Urinary bladder (tissue), 4 donors: Measurements from ENCODE around the gene RCN1. TPM values are rescaled to one million over a fixed set of nuclear protein-coding genes. Genes with fewer than 3 reads are reported as not detected.
"Not testable (repeated sequence)": the region's sequence is repeated elsewhere in the genome, so short reads cannot be mapped to it uniquely, and the experiment has no call there.

Source experiments
- DNase-seq: peaks from one replicate; pipeline ENCODE4 v3.0.0-alpha.2; 2015; ENCODE audit errors: extremely low spot score
- H3K27ac ChIP-seq: one replicate; pipeline ENCODE4 v1.5.1; 2013; ENCODE audit warnings: low read depth, mild to moderate bottlenecking, moderate library complexity
- H3K36me3 ChIP-seq: one replicate; pipeline ENCODE4 v1.6.1; 2013; ENCODE audit warnings: mild to moderate bottlenecking, moderate library complexity; ENCODE audit not compliant: insufficient read depth
- H3K4me1 ChIP-seq: one replicate; pipeline ENCODE4 v1.6.1; 2013; ENCODE audit warnings: mild to moderate bottlenecking, moderate library complexity; ENCODE audit not compliant: insufficient read depth
- H3K4me3 ChIP-seq: one replicate; pipeline ENCODE4 v1.5.1; 2013; ENCODE audit warnings: low read depth, low read length
- WGBS: extraction: QIAGEN DNeasy Blood & Tissue Kit; methylation state at CpG from one replicate; pipeline ENCODE4 v1.1.7; 2013; 5-methylcytosine and 5-hydroxymethylcytosine counted together
- polyA plus RNA-seq: library from polyadenylated mRNA; stranded (reverse); fragments of 200-250 nt; gene quantifications from one replicate; pipeline ENCODE4 v1.2.3, GENCODE V29; 2013
- total RNA-seq: library from RNA; depleted of rRNA; stranded (reverse); fragments of >200 nt; gene quantifications from one replicate; pipeline ENCODE4 v1.2.3, GENCODE V29; 2014
- donor health status: healthy with polysubstance abuse.
- donor health status: healthy.

RCN1 gene
- total and polyA plus RNA-seq, 2 donors = 97.7 to 238 TPM

DNA sequence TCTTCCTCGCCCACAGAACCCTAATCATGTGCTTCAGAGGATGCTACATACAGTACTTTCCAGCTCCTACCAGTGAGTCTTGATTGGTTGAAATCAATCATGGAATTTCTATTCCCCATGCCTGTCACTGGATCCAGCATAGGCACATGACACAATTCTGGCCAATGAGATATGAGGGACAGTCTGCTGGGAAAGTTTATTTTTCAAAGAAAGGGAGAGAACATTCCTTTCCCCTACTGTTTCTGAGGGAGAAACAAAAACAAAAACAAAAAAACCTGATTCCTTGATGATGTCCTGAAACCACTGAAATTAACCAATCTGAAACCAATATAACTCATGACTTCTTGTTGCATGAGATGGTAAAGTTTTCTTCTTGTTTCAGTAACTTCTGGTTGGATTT is 3.3 kb upstream of the RCN1 start:
- H3K4me3 ChIP-seq = no peak overlapping the region
- no peak for DNase-seq
- H3K36me3 ChIP-seq = no peaks in the 10 kb centered on the region
- H3K4me1 ChIP-seq = peaks cover 2% of the 10 kb centered on the region
- 95% methylated on average over 1 of the region's 1 CpG for WGBS
- H3K27ac ChIP-seq = no peak overlapping the region

DNA sequence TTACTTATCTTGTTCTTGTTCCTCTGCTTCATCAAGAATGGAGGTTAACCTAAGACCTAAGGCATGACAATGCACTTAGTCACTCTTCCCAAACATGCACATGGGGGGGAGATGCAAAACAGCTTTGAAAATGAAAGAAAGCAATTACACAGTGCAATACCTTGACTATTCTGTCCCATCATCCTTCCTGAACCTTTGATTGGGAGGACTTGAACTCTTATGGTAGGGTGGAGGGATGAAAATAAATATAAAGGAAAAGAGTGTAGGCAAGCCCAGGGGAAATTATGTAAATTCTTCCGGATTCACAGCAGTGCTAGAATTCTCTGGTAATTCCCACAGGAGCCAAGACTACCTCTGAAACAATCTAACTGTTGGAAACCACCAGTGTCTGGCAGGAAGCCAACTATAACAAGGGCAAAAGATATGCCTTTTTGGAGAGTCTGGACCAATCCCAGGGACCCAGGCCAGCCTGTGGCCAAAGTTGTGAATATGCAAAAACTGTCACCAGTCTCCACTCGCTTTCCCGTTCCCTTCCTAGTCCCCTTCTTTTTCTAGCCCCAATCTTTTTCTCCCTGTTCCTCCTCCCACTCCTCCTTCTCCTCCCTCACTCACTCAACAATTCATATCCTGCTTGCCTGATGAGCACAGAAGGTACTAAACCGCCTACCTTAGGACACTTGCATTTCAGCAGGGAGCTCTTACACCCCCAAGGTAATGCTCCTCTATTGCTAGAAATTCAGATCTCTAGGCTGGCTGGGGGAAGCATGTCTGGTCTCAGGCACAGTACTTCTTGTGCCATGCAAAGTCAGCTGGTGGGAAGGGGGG is 2.5 kb upstream of the RCN1 start:
- WGBS = 30% methylated on average over 4 of the region's 4 CpGs
- DNase-seq = no peak
- Histone ChIP-seq H3K4me1 (peaks cover 3% of the 10 kb centered on the region), H3K4me3 (no peak overlapping the region), H3K27ac (no peak overlapping the region), H3K36me3 (no peaks in the 10 kb centered on the region)

DNA sequence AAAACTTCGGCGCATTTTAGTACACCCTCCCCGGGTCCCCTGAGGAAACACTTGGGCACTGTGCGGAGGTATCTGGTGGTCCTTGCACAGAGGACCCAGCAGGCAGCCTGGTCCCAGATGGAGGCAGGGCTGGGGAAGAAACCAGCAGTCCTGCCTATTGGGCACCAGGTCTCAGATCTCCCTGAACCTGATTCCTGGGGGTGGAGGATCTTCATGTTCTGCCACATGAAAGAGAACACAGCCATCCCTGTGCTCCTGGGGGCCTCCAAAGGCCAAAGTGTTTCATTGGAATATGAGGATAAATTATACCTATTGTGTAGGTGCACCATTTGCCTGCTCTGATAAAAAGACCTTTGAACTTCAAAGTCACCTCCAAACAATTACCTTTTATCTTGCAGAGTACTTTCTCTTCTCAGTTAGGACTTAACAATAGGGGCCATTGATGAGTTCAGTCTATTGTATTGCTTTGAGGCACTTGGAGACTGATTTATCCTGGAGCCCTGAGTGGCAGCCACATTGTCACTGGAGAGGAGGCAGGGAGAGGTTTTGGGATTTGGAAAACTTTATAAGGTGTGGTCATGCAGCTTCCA is 1.8 kb downstream of the RCN1 start:
- no peak for DNase-seq
- H3K4me3 ChIP-seq = peak overlapping the region; percentile 86
- 79% methylated on average over 4 of the region's 4 CpGs for WGBS
- no peak overlapping the region for H3K27ac ChIP-seq
- H3K4me1 ChIP-seq = peaks cover 3% of the 10 kb centered on the region
- H3K36me3 ChIP-seq = peaks cover 3% of the 10 kb centered on the region

DNA sequence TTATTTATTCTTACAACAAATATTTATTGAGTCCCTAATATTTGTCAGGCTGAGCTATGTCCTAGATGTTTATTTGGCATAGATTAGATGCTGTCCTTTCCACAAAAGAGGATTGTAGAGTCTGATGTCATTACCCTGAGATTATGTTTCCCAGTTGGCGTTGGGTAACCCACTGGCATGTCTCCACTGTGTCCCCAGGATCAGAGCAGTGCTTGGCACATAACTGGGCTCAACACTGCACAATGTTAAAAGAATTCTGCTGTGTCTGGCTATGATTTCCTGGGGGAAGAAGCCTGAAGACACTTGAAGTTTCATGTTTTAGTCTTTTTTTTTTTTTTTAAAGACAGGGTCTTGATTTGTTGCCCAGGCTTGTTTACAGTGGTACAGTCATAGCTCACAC is 4.0 kb downstream of the RCN1 start:
- DNase-seq = no peak
- Histone ChIP-seq H3K4me1 (peaks cover 3% of the 10 kb centered on the region), H3K4me3 (no peak overlapping the region), H3K27ac (no peak overlapping the region), H3K36me3 (peaks cover 3% of the 10 kb centered on the region)
- 49% methylated on average over 1 of the region's 1 CpG for WGBS

DNA sequence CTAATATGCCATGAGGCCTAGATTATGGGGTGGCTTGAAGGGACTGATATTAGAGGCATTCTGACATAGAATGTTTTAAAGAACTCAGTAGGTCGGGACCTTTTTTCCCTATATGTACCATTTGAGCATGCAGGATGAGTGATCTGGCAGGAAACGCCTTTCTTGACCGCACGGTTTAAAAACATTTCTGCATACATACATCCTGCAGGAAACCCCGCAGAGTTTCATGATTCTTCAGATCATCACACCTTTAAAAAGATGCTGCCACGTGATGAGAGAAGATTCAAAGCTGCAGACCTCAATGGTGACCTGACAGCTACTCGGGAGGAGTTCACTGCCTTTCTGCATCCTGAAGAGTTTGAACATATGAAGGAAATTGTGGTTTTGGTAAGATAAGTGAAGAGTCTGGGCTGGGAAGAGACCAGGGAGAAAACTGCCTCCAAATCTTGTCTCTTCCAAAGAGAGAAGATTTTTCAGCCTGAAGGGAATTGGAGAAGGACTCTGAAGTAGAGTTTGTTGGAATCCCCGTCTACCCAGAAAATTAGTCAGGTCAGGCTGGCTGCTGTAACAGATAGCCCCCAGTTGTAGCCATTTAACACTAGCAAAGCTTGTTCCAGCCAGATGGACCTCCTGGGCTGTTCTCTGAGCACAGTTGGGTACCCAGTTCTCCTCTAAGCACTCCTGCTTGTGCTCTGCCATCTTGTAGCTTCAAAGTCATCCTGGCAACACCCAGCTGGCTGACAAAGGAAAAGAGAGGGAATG is 7.4 kb downstream of the RCN1 start:
- no peak overlapping the region for H3K27ac ChIP-seq
- DNase-seq = no peak
- H3K4me3 ChIP-seq = no peak overlapping the region
- peaks cover 3% of the 10 kb centered on the region for H3K36me3 ChIP-seq
- 94% methylated on average over 8 of the region's 8 CpGs for WGBS
- no peaks in the 10 kb centered on the region for H3K4me1 ChIP-seq

DNA sequence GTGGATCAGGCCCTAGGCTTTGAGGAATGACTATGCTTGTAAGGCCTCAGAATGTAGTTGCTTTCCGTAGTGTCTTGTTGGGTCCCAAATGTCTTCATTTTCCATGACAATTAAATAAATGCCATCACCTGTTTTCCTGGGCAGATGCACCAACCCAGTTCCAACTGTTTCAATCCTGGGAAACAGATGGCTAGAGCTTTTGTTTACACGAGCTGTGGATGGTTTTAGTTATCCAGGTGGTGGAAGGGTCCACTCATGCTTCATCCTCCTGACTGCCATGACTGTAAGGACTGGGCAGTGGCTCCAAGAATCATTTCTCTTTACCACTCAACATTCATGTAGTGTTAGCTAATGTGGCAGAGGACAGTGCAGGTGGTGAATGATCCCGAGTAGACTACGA is 8.6 kb downstream of the RCN1 start:
- Histone ChIP-seq H3K4me3 (no peak overlapping the region), H3K4me1 (no peaks in the 10 kb centered on the region), H3K27ac (no peak overlapping the region), H3K36me3 (peaks cover 3% of the 10 kb centered on the region)
- WGBS = 88% methylated on average over 4 of the region's 4 CpGs
- DNase-seq = no peak

DNA sequence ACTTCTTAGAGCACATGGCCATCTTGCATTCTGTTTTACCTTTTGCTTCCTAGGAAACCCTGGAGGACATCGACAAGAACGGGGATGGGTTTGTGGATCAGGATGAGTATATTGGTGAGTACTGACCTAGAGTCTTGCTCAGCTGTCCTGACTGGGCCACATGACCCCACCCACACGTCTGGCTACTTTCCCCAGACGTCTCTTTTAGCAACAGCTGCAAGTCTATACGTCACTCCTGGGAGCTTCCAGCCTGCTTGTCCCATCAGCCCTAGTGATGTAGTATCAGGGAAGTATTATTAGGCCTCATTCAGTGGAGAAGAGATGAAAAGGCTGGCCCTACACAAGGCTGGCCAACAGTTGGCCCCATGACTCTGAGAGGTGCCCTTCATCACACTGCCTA is 9.6 kb downstream of the RCN1 start:
- no peaks in the 10 kb centered on the region for H3K4me1 ChIP-seq
- peaks cover 3% of the 10 kb centered on the region for H3K36me3 ChIP-seq
- no peak overlapping the region for H3K27ac ChIP-seq
- no peak for DNase-seq
- WGBS = 53% methylated on average over 5 of the region's 5 CpGs
- no peak overlapping the region for H3K4me3 ChIP-seq

DNA sequence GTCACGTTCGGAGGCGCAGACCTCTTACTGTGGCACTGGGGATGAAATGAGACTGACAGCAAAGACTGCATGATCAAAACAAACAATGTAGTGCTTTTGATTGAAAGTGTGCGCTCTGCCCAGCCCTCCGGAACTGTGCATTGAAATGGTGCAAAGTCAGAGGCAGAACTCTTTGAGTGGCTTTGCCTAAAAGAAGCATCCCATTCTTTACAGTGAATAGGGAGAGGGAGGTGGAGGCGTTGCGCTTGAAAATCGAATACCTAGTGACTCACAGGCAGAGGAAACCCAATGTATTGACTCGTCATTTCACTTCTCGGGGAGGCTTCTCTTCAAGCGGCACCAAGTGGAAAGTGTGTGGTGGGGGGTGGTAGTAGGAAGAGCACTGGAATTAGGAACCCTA is 10.9 kb downstream of the RCN1 start:
- WGBS = 93% methylated on average over 11 of the region's 11 CpGs
- Histone ChIP-seq H3K4me3 (no peak overlapping the region), H3K4me1 (no peaks in the 10 kb centered on the region), H3K27ac (no peak overlapping the region), H3K36me3 (peaks cover 3% of the 10 kb centered on the region)
- no peak for DNase-seq

DNA sequence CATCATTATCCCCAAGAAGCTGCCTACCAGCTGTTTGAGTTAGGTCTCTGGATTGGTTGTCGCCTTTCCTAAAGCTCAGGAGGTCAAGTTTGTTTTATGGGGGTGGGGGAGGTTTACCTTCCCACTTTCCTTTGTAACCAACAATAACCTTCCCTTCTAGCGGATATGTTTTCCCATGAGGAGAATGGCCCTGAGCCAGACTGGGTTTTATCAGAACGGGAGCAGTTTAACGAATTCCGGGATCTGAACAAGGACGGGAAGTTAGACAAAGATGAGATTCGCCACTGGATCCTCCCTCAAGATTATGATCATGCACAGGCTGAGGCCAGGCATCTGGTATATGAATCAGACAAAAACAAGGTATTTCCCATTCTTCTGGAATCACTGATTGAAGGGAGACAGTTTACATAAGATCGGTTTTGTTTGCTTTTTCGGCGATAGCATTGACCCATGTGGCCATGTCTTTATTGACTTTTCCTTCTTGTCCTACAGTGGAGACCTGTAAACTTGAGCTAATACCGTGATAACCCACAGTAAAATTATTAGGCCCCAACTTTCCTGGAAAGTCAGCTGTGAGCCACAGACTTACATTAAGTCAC is 12.3 kb downstream of the RCN1 start:
- H3K27ac ChIP-seq, H3K4me1 ChIP-seq, H3K36me3 ChIP-seq, DNase-seq, H3K4me3 ChIP-seq: not testable (repeated sequence)
- WGBS = 77% methylated on average over 10 of the region's 11 CpGs

DNA sequence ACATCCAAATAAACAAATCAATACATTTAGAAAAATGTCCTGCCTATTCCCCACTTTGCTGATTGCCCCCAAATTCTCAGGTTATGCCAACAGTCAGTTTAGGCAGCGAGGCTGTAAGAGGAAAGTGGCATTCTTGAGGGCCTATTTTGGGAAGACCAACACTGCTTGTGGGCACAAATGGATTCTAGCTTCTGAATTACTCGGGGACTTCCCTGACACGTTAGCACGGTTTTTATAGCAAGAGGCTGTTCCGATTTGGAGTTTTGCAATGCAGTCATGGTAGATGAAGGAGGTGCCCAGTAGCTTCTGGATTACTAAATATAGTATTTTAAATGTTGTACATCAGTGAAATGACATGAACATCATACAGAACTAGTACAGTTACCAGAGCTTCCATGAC is 13.1 kb downstream of the RCN1 start:
- 87% methylated on average over 5 of the region's 5 CpGs for WGBS
- Histone ChIP-seq H3K27ac (no peak overlapping the region), H3K36me3 (no peaks in the 10 kb centered on the region)

DNA sequence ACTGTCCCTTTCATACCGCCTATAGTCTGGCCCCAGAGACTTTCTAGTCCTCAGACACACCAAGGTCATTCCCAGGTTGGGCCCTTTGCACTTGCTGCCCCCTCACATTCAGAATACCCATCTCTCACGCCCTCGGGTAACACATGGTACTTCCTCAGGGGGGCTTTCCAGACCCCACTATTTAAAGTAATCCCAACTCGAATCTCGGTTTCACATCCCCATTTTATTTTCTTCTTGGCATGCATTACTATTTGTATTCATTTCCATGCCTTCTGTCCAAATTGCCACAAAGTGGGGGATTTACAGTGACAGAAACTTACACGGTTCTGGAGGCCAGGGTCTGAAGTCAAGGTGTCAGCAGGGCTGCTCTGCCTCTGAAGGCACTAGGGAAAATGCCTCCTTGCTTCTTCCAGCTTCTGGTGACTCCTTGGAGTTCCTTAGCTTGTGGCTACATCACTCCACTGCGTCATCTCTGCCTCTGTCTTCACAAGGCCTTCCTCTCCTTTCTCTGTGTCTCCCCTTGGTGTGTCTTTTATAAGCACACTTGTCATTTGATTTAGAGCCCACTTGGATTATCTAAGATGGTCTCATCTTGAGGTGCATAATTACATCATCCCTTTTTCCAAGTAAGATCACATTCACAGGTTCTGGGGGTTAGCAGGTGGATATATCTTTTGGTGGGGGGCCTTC is 15.1 kb downstream of the RCN1 start:
- H3K4me1 ChIP-seq = no peaks in the 10 kb centered on the region
- no peak for DNase-seq
- no peak overlapping the region for H3K27ac ChIP-seq
- 85% methylated on average over 7 of the region's 7 CpGs for WGBS
- no peaks in the 10 kb centered on the region for H3K36me3 ChIP-seq
- H3K4me3 ChIP-seq = no peak overlapping the region

More for the DNA sequence above, 13.1 kb downstream of the RCN1 start:
- Histone ChIP-seq H3K4me1 (no peaks in the 10 kb centered on the region), H3K4me3 (no peak overlapping the region)
- DNase-seq = no peak

DNA sequence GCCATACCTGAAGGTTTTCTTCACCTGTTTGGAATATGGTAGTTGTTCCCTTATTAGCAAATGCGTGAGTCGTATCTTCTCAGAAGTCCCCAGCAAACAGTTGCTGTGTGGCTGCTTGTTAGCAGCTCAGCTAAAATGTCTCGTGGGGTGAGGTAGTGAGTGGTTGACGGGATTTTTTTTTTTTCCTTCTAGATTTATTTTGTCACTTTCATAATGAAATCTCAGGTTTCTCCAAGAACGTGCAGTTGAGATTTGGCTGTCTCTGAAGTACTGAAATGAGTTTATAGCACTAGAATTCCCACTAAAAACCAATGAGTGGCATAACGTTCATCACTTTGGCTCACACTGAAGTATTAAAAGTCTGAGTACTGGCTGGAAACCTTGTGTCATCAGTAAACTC is 16.8 kb downstream of the RCN1 start:
- no peak overlapping the region for H3K27ac ChIP-seq
- no peaks in the 10 kb centered on the region for H3K36me3 ChIP-seq
- H3K4me3 ChIP-seq = no peak overlapping the region
- no peaks in the 10 kb centered on the region for H3K4me1 ChIP-seq
- 77% methylated on average over 6 of the region's 6 CpGs for WGBS
- DNase-seq = no peak

DNA sequence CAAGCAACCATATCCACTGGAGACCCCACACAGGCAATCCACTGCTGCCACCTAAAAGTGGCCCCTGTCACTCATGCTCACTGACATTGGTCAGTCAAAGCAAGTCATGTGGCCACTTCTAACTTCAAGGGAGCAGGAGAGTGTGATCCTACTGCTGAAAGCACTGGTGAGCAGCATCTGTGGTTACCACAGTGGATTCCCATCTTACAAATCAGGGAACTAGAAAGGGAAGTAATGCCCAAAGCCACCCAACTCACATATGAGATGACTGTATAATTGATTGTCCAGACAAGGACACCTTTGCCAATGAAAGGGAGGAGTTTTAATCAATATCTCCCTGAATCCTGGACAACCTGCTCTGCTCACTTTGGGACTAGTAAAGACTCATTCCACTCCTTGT is 17.7 kb downstream of the RCN1 start:
- no peaks in the 10 kb centered on the region for H3K36me3 ChIP-seq
- H3K4me3 ChIP-seq = no peak overlapping the region
- H3K27ac ChIP-seq = no peak overlapping the region
- no peaks in the 10 kb centered on the region for H3K4me1 ChIP-seq
- DNase-seq = no peak
